ENCODE results near the gene PLA2G4D. TPM values are rescaled to one million over a fixed set of nuclear protein-coding genes. Genes with fewer than 3 reads are reported as not detected.

PLA2G4D gene
- not detected for polyA plus RNA-seq (2013, experiment 1 of 2)
- polyA plus RNA-seq (2013, experiment 2 of 2), result not detected

DNA sequence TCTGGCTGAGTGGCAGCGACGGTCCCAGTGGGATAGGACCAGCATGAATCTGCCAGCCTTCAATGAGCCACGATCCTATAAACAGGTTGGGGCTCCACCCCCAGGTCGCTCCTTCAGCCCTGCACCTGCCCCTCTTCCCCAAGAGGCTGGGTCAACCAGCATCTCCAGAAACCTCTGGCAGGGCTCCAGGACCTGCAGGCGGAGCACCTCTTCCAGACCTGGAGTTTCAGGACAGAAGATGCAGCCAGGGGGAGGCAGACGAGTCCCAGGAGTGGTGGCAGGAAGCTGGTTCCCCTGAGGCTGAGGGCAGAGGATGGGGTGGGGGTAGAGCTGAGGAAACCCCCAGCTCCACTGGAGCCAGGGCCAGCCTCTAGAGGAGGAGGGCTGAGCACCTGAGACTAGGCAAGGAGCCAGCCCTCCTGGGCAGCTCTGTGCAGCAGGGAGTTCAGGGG, at the start of gene PLA2G4D:
Gene PLA2G4D, minus strand, starts transcription at position 51 of the 452 bp plus-strand sequence. CDS start 103 bp downstream, outside the sequence.
- H3K18ac ChIP-seq (ENCODE audit: low read depth in 1 of 2, low read length in 2 of 2), result no peak within 1 kb of the TSS
- no peak within 1 kb of the TSS for H2BK120ac ChIP-seq (ENCODE audit: low read depth, low read length)
- H2AK5ac ChIP-seq (ENCODE audit: low read length, severe bottlenecking), result no peak within 1 kb of the TSS
- no peak within 1 kb of the TSS for H3K27ac ChIP-seq (ENCODE audit: low read length, poor library complexity, severe bottlenecking)
- H4K91ac ChIP-seq (ENCODE audit: low read length), result no peak within 1 kb of the TSS
- H3K9me3 ChIP-seq (ENCODE audit: control insufficient read depth, low read length), result no peaks in the 10 kb centered on the region
- no peaks in the 10 kb centered on the region for H3K4me1 ChIP-seq (ENCODE audit: control insufficient read depth, insufficient read depth, low read depth, low read length)
- no peak within 1 kb of the TSS for H3K4me2 ChIP-seq (ENCODE audit: low read length, poor library complexity, severe bottlenecking)
- no peak within 1 kb of the TSS for H3K23ac ChIP-seq (ENCODE audit: low read length in 2 of 2)
- no peaks in the 10 kb centered on the region for H3K36me3 ChIP-seq (ENCODE audit: control insufficient read depth in 1 of 2, insufficient read depth in 2 of 2, low read depth in 1 of 2, low read length in 2 of 2)
- no peaks in the 10 kb centered on the region for H3K79me1 ChIP-seq (replicated peaks; ENCODE audit: low read length, poor library complexity, severe bottlenecking)
- H3K4me3 ChIP-seq (ENCODE audit: insufficient read depth in 1 of 2, low read depth in 1 of 2, low read length in 2 of 2), result no peak within 1 kb of the TSS
- no peak within 1 kb of the TSS for H2BK15ac ChIP-seq (ENCODE audit: low read depth, poor library complexity, severe bottlenecking)
- H4K8ac ChIP-seq (ENCODE audit: low read length), result no peak within 1 kb of the TSS
- no peak within 1 kb of the TSS for H2BK12ac ChIP-seq (ENCODE audit: low read length in 2 of 2)
- no peak within 1 kb of the TSS for H3K14ac ChIP-seq (ENCODE audit: low read length in 2 of 2)
- H3K4ac ChIP-seq (ENCODE audit: low read depth in 1 of 2, low read length in 2 of 2), result no peak within 1 kb of the TSS
- WGBS, result 86% methylated on average over 6 of the region's 6 CpGs
- H2AFZ ChIP-seq (ENCODE audit: low read depth, low read length), result no peak within 1 kb of the TSS
- H2BK5ac ChIP-seq (ENCODE audit: low read depth, low read length, poor library complexity, severe bottlenecking), result no peak within 1 kb of the TSS
- peaks cover 22 to 77% of the 10 kb centered on the region in 2 experiments for H3K27me3 ChIP-seq (ENCODE audit: control insufficient read depth in 1 of 2, insufficient read depth in 1 of 2, low read length in 2 of 2)
- H3K9ac ChIP-seq (ENCODE audit: low read length), result no peak within 1 kb of the TSS
- DNase-seq, result no peak

- no peak overlapping the region for H4K91ac ChIP-seq (ENCODE audit: low read length)
- H2BK12ac ChIP-seq (ENCODE audit: low read length in 2 of 2), result no peak overlapping the region
- 84% methylated on average over 4 of the region's 4 CpGs for WGBS
- no peak overlapping the region for H3K23ac ChIP-seq (ENCODE audit: low read length in 2 of 2)
- peaks cover 74 to 89% of the 10 kb centered on the region in 2 experiments for H3K27me3 ChIP-seq (ENCODE audit: control insufficient read depth in 1 of 2, insufficient read depth in 1 of 2, low read length in 2 of 2)
- H3K9ac ChIP-seq (ENCODE audit: low read length), result no peak overlapping the region
- H2AK5ac ChIP-seq (ENCODE audit: low read length, severe bottlenecking), result no peak overlapping the region
- H2BK15ac ChIP-seq (ENCODE audit: low read depth, poor library complexity, severe bottlenecking), result no peak overlapping the region
- H2BK5ac ChIP-seq (ENCODE audit: low read depth, low read length, poor library complexity, severe bottlenecking), result no peak overlapping the region
- H3K18ac ChIP-seq (ENCODE audit: low read depth in 1 of 2, low read length in 2 of 2), result no peak overlapping the region
- no peak overlapping the region for H3K4me3 ChIP-seq (ENCODE audit: insufficient read depth in 1 of 2, low read depth in 1 of 2, low read length in 2 of 2)
- no peaks in the 10 kb centered on the region for H3K79me1 ChIP-seq (replicated peaks; ENCODE audit: low read length, poor library complexity, severe bottlenecking)
- no peak overlapping the region for H3K14ac ChIP-seq (ENCODE audit: low read length in 2 of 2)
- H3K4me1 ChIP-seq (ENCODE audit: control insufficient read depth, insufficient read depth, low read depth, low read length), result no peaks in the 10 kb centered on the region
- H2BK120ac ChIP-seq (ENCODE audit: low read depth, low read length), result no peak overlapping the region
- H2AFZ ChIP-seq (ENCODE audit: low read depth, low read length), result no peak overlapping the region
- no peak overlapping the region for H4K8ac ChIP-seq (ENCODE audit: low read length)
- no peaks in the 10 kb centered on the region for H3K9me3 ChIP-seq (ENCODE audit: control insufficient read depth, low read length)
- no peaks in the 10 kb centered on the region for H3K36me3 ChIP-seq (ENCODE audit: control insufficient read depth in 1 of 2, insufficient read depth in 2 of 2, low read depth in 1 of 2, low read length in 2 of 2)
- H3K4me2 ChIP-seq (ENCODE audit: low read length, poor library complexity, severe bottlenecking), result no peak overlapping the region
- H3K4ac ChIP-seq (ENCODE audit: low read depth in 1 of 2, low read length in 2 of 2), result no peak overlapping the region
- DNase-seq, result no peak
- H3K27ac ChIP-seq (ENCODE audit: low read length, poor library complexity, severe bottlenecking), result no peak overlapping the region
Observed at GRCh38 chr15:42143356-42143755, 49.0 kb upstream of the PLA2G4D start.

DNA sequence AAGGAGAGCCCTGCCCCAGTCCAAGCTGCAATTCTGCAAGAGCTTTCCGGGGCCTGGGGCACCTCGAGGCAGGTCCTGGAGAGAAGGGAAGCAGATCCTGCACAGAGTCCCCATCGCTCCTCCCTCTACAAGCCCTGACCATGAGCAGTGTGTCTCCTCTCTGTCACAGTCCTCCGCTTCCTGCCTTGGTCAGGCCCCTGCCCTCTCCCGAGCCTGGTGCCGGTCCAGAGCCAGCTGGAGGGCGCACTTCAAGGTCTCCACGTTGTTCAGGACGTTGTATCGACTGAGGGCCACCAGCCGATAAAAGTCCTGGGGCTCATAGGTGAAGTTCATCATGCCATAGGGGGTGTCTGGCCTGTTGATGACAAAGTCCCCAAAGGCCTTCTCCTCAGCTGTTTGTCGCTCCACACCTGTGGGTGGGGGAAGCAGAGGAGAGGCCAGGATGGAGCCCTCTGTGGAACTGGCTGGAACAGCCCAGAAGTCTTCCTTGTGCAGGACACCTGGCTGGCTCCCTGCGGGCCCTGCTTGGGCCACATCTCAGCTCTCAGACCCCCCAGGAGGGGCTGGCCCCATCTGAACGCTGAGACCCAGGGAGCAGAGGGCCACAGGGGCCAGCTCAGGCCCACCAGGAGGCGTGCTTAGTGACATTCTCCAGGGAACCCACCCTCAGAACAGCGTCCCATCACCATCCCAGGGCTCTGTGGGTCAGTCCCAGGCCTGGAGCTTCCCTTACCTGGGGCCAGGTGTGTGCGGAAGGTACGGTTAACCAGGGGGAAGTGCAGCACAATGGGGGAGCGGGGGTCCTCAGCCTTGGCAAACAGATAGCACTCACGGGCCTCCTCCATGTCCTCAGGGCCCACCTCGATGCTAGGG, 47.7 kb upstream of the PLA2G4D start:
- no peak overlapping the region for H2AK5ac ChIP-seq (ENCODE audit: low read length, severe bottlenecking)
- H3K27ac ChIP-seq (ENCODE audit: low read length, poor library complexity, severe bottlenecking), result no peak overlapping the region
- no peaks in the 10 kb centered on the region for H3K9me3 ChIP-seq (ENCODE audit: control insufficient read depth, low read length)
- no peak overlapping the region for H3K23ac ChIP-seq (ENCODE audit: low read length in 2 of 2)
- no peak overlapping the region for H4K91ac ChIP-seq (ENCODE audit: low read length)
- H3K4me3 ChIP-seq (ENCODE audit: insufficient read depth in 1 of 2, low read depth in 1 of 2, low read length in 2 of 2), result no peak overlapping the region
- H2AFZ ChIP-seq (ENCODE audit: low read depth, low read length), result no peak overlapping the region
- H2BK120ac ChIP-seq (ENCODE audit: low read depth, low read length), result no peak overlapping the region
- H3K18ac ChIP-seq (ENCODE audit: low read depth in 1 of 2, low read length in 2 of 2), result no peak overlapping the region
- no peak overlapping the region for H3K14ac ChIP-seq (ENCODE audit: low read length in 2 of 2)
- no peak overlapping the region for H3K4ac ChIP-seq (ENCODE audit: low read depth in 1 of 2, low read length in 2 of 2)
- no peak overlapping the region for H2BK15ac ChIP-seq (ENCODE audit: low read depth, poor library complexity, severe bottlenecking)
- H3K4me1 ChIP-seq (ENCODE audit: control insufficient read depth, insufficient read depth, low read depth, low read length), result no peaks in the 10 kb centered on the region
- WGBS, result 80% methylated on average over 21 of the region's 21 CpGs
- no peak for DNase-seq
- no peak overlapping the region for H3K9ac ChIP-seq (ENCODE audit: low read length)
- H4K8ac ChIP-seq (ENCODE audit: low read length), result no peak overlapping the region
- no peaks in the 10 kb centered on the region for H3K79me1 ChIP-seq (replicated peaks; ENCODE audit: low read length, poor library complexity, severe bottlenecking)
- peaks cover 76 to 87% of the 10 kb centered on the region in 2 experiments for H3K27me3 ChIP-seq (ENCODE audit: control insufficient read depth in 1 of 2, insufficient read depth in 1 of 2, low read length in 2 of 2)
- no peak overlapping the region for H2BK12ac ChIP-seq (ENCODE audit: low read length in 2 of 2)
- no peaks in the 10 kb centered on the region for H3K36me3 ChIP-seq (ENCODE audit: control insufficient read depth in 1 of 2, insufficient read depth in 2 of 2, low read depth in 1 of 2, low read length in 2 of 2)
- H2BK5ac ChIP-seq (ENCODE audit: low read depth, low read length, poor library complexity, severe bottlenecking), result no peak overlapping the region
- H3K4me2 ChIP-seq (ENCODE audit: low read length, poor library complexity, severe bottlenecking), result no peak overlapping the region

- H3K4me3 ChIP-seq (ENCODE audit: insufficient read depth in 1 of 2, low read depth in 1 of 2, low read length in 2 of 2), result no peak overlapping the region
- H3K79me1 ChIP-seq (replicated peaks; ENCODE audit: low read length, poor library complexity, severe bottlenecking), result no peaks in the 10 kb centered on the region
- no peak overlapping the region for H3K23ac ChIP-seq (ENCODE audit: low read length in 2 of 2)
- H3K4me2 ChIP-seq (ENCODE audit: low read length, poor library complexity, severe bottlenecking), result no peak overlapping the region
- H2BK5ac ChIP-seq (ENCODE audit: low read depth, low read length, poor library complexity, severe bottlenecking), result no peak overlapping the region
- no peak overlapping the region for H3K27ac ChIP-seq (ENCODE audit: low read length, poor library complexity, severe bottlenecking)
- no peak overlapping the region for H4K8ac ChIP-seq (ENCODE audit: low read length)
- no peak for DNase-seq
- no peak overlapping the region for H4K91ac ChIP-seq (ENCODE audit: low read length)
- WGBS, result 83% methylated on average over 7 of the region's 7 CpGs
- H2BK120ac ChIP-seq (ENCODE audit: low read depth, low read length), result no peak overlapping the region
- no peaks in the 10 kb centered on the region for H3K36me3 ChIP-seq (ENCODE audit: control insufficient read depth in 1 of 2, insufficient read depth in 2 of 2, low read depth in 1 of 2, low read length in 2 of 2)
- H3K4me1 ChIP-seq (ENCODE audit: control insufficient read depth, insufficient read depth, low read depth, low read length), result no peaks in the 10 kb centered on the region
- H2AK5ac ChIP-seq (ENCODE audit: low read length, severe bottlenecking), result no peak overlapping the region
- H3K27me3 ChIP-seq (ENCODE audit: control insufficient read depth in 1 of 2, insufficient read depth in 1 of 2, low read length in 2 of 2), result peaks cover 76 to 86% of the 10 kb centered on the region in 2 experiments
- no peak overlapping the region for H2BK12ac ChIP-seq (ENCODE audit: low read length in 2 of 2)
- H3K18ac ChIP-seq (ENCODE audit: low read depth in 1 of 2, low read length in 2 of 2), result no peak overlapping the region
- no peak overlapping the region for H3K9ac ChIP-seq (ENCODE audit: low read length)
- H3K14ac ChIP-seq (ENCODE audit: low read length in 2 of 2), result no peak overlapping the region
- no peak overlapping the region for H2BK15ac ChIP-seq (ENCODE audit: low read depth, poor library complexity, severe bottlenecking)
- H2AFZ ChIP-seq (ENCODE audit: low read depth, low read length), result no peak overlapping the region
- no peak overlapping the region for H3K4ac ChIP-seq (ENCODE audit: low read depth in 1 of 2, low read length in 2 of 2)
- H3K9me3 ChIP-seq (ENCODE audit: control insufficient read depth, low read length), result no peaks in the 10 kb centered on the region
Observed at GRCh38 chr15:42141246-42141645, 46.9 kb upstream of the PLA2G4D start.
